T-cell (primary cell): ENCODE measurements around the gene SEMG2. TPM values are rescaled to one million over a fixed set of nuclear protein-coding genes. Genes with fewer than 3 reads are reported as not detected.
A peak's percentile ranks its signal among the peaks of the same experiment; 100 is the strongest.

Experiments used
- ATAC-seq, 4 experiments: fragments of 200-7000 bp in 3 of 4; fragments of 150-1000 bp in 1 of 4; cut with Tn5 transposase; replicated peaks in 1 of 4; 1 replicate in 3 of 4; 2 replicates in 1 of 4; pipeline ENCODE4 v1.10.0; 2021; ENCODE audit warnings: moderate library complexity in 3 of 4, mild to moderate bottlenecking in 2 of 4, moderate number of reproducible peaks in 1 of 4
- CTCF ChIA-PET, 2 donors: fragments of 300-600 bp; sonication (Branson Sonifier 250); formaldehyde crosslinking; loops; one replicate each; lab custom pipeline; 2022; ENCODE audit warnings: antibody characterized with exemption in 2 of 2; lab: Charles Lee
- POLR2A ChIA-PET, 2 donors: fragments of 300-600 bp; sonication (Branson Sonifier 250); formaldehyde crosslinking; loops; one replicate each; lab custom pipeline; 2022; ENCODE audit warnings: antibody characterized with exemption in 2 of 2; lab: Charles Lee
- DNase-seq, 35 experiments: peaks; one replicate each; pipeline versions ENCODE4 v3.0.0 to v3.0.0-alpha.2; 2013 to 2023
- H3K27ac ChIP-seq: one replicate; pipeline ENCODE4 v1.5.1; 2013; ENCODE audit warnings: low read length
- H3K27me3 ChIP-seq, 2 experiments: replicated peaks in 1 of 2; 1 replicate in 1 of 2; 2 replicates in 1 of 2; pipeline versions ENCODE4 v1.6.1 to v1.7.0; 2013; ENCODE audit warnings: low read length in 1 of 2, mixed read lengths in 1 of 2; ENCODE audit not compliant: control insufficient read depth in 2 of 2, insufficient read depth in 2 of 2; ENCODE audit errors: extremely low read depth in 1 of 2
- H3K36me3 ChIP-seq, 2 donors: 1 replicate in 1 of 2; 2 replicates in 1 of 2; pipeline versions ENCODE4 v1.6.1 to v1.7.0; 2013; ENCODE audit warnings: low read length in 1 of 2; ENCODE audit not compliant: control insufficient read depth in 2 of 2, insufficient read depth in 1 of 2; ENCODE audit errors: extremely low read depth in 1 of 2
- H3K4me1 ChIP-seq, 2 experiments: 1 replicate in 1 of 2; 2 replicates in 1 of 2; pipeline versions ENCODE4 v1.6.1 to v1.7.0; 2013; ENCODE audit warnings: low read length in 2 of 2, mixed read lengths in 1 of 2; ENCODE audit not compliant: insufficient read depth in 2 of 2, control insufficient read depth in 1 of 2; ENCODE audit errors: extremely low read depth in 1 of 2
- H3K4me3 ChIP-seq, 2 donors: 1 replicate in 1 of 2; 2 replicates in 1 of 2; pipeline versions ENCODE4 v1.5.1 to v1.7.0; 2013; ENCODE audit warnings: mild to moderate bottlenecking in 2 of 2, low read length in 1 of 2, moderate library complexity in 1 of 2; ENCODE audit not compliant: control insufficient read depth in 1 of 2; ENCODE audit errors: extremely low read depth in 1 of 2
- H3K9me3 ChIP-seq: 2 replicates; pipeline ENCODE4 v1.7.0; 2013
- H3K27ac Mint-ChIP-seq, 2 donors: one replicate each; pipeline ENCODE4 v1.8.0; 2020 to 2021; ENCODE audit warnings: mild to moderate bottlenecking in 2 of 2, mixed read lengths in 2 of 2
- H3K27me3 Mint-ChIP-seq, 2 donors: one replicate each; pipeline ENCODE4 v1.8.0; 2021 to 2022; ENCODE audit warnings: mixed read lengths in 2 of 2
- H3K36me3 Mint-ChIP-seq: one replicate; pipeline ENCODE4 v1.8.0; 2021; ENCODE audit warnings: mixed read lengths
- H3K4me1 Mint-ChIP-seq, 3 donors: one replicate each; pipeline ENCODE4 v1.8.0; 2020 to 2022; ENCODE audit warnings: mixed read lengths in 3 of 3, mild to moderate bottlenecking in 1 of 3
- H3K4me3 Mint-ChIP-seq, 3 donors: one replicate each; pipeline ENCODE4 v1.8.0; 2020 to 2022; ENCODE audit warnings: mild to moderate bottlenecking in 3 of 3, mixed read lengths in 3 of 3, moderate library complexity in 3 of 3
- H3K9me3 Mint-ChIP-seq, 3 donors: one replicate each; pipeline ENCODE4 v1.8.0; 2020 to 2022; ENCODE audit warnings: mixed read lengths in 3 of 3
- WGBS: methylation state at CpG from one replicate; pipeline ENCODE4 v1.1.5; 2013; ENCODE audit warnings: missing lambda C conversion rate; ENCODE audit not compliant: insufficient coverage; 5-methylcytosine and 5-hydroxymethylcytosine counted together
- total RNA-seq, 35 experiments: library from RNA in 6 of 35; stranded (reverse) in 6 of 35; fragments of 120-200 nt in 1 of 35; gene quantifications; one replicate each; pipeline versions ENCODE4 v1.2.1 to v1.2.4 and lab custom pipeline; 2013 to 2026

SEMG2 gene
- total RNA-seq, 5 donors from 2014 or later (not counting 1 experiment from before 2014, with no cell fraction given): not detected

DNA sequence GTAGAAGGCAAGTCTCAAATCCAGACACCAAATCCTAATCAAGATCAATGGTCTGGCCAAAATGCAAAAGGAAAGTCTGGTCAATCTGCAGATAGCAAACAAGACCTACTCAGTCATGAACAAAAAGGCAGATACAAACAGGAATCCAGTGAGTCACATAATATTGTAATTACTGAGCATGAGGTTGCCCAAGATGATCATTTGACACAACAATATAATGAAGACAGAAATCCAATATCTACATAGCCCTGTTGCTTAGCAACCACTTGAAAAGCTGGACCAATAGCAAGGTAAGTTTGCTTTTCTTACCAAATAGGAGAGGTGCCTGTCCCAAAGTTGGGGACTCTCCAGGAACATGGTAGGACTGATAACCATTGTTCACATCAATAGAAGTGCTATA is 2.0 kb downstream of the SEMG2 start:
- ATAC-seq: no peak
- no peak overlapping the region for H3K4me3 ChIP-seq
- no peaks in the 10 kb centered on the region for H3K4me1 ChIP-seq
- no peaks in the 10 kb centered on the region for H3K9me3 ChIP-seq
- no peak for DNase-seq
- peaks cover 34 to 40% of the 10 kb centered on the region in 2 donors for H3K27me3 Mint-ChIP-seq
- no peaks in the 10 kb centered on the region for H3K9me3 Mint-ChIP-seq
- H3K27ac Mint-ChIP-seq: no peak overlapping the region
- ChIA-PET POLR2A (no interaction called here), CTCF (interaction anchor here in 1 of 2 donors (0.6 kb wide), 1 partner anchor 295 kb away, joined by 6 read pairs; no protein-coding TSS in a partner anchor)
- H3K36me3 ChIP-seq: no peaks in the 10 kb centered on the region
- peaks cover 5 to 10% of the 10 kb centered on the region in 2 experiments for H3K27me3 ChIP-seq
- H3K4me3 Mint-ChIP-seq: no peak overlapping the region
- no peaks in the 10 kb centered on the region for H3K4me1 Mint-ChIP-seq
- H3K36me3 Mint-ChIP-seq: no peaks in the 10 kb centered on the region
- H3K27ac ChIP-seq: no peak overlapping the region

DNA sequence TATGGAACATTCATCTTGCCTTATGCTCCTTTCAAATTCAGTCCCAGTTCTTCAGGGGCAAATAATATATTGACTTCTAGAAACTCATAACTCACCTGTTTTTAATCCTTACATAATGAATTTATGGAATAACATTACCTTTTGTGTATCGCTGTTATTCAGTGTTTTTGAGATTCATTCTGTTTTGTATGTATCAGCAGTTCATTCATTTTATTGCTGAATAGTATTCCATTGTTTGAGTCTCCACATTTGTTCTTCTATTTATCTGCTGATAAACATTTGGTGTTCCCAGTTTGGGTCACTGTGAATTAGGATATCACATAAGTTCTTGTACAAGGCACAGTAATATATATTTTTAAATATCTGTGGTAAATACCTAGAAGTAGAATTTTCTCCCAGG is 5.1 kb downstream of the SEMG2 start:
- CTCF ChIA-PET: no interaction called here
- Mint-ChIP-seq H3K9me3 (no peaks in the 10 kb centered on the region), H3K27me3 (peaks cover 38 to 48% of the 10 kb centered on the region in 2 donors), H3K4me1 (no peaks in the 10 kb centered on the region), H3K27ac (no peak overlapping the region), H3K4me3 (no peak overlapping the region), H3K36me3 (no peaks in the 10 kb centered on the region)
- Histone ChIP-seq H3K4me3 (no peak overlapping the region), H3K9me3 (no peaks in the 10 kb centered on the region), H3K27me3 (peaks cover 5 to 23% of the 10 kb centered on the region in 2 experiments), H3K27ac (no peak overlapping the region), H3K36me3 (no peaks in the 10 kb centered on the region), H3K4me1 (no peaks in the 10 kb centered on the region)
- ATAC-seq (no peak), DNase-seq (no peak)
- POLR2A ChIA-PET: no interaction called here
- WGBS: no CpG with 5 or more reads among the region's 1 CpG

- Mint-ChIP-seq H3K4me3 (no peak overlapping the region), H3K36me3 (no peaks in the 10 kb centered on the region), H3K9me3 (peaks cover 0 to 6% (median 5%) of the 10 kb centered on the region in 3 donors), H3K27me3 (peaks cover 42 to 60% of the 10 kb centered on the region in 2 donors), H3K27ac (no peak overlapping the region), H3K4me1 (no peaks in the 10 kb centered on the region)
- H3K36me3 ChIP-seq: no peaks in the 10 kb centered on the region
- H3K4me1 ChIP-seq: no peaks in the 10 kb centered on the region
- no peak for ATAC-seq
- WGBS: 73% methylated on average over 11 of the region's 18 CpGs
- no peak overlapping the region for H3K27ac ChIP-seq
- peaks cover 6 to 20% of the 10 kb centered on the region in 2 experiments for H3K27me3 ChIP-seq
- H3K4me3 ChIP-seq: no peak overlapping the region
- peak in 17 of 35 experiments; percentile 3 to 24 (median 13) for DNase-seq
- ChIA-PET CTCF (no interaction called here), POLR2A (no interaction called here)
- no peaks in the 10 kb centered on the region for H3K9me3 ChIP-seq
Measured at GRCh38 chr20:45229264-45230056, 8.3 kb downstream of the SEMG2 start.

DNA sequence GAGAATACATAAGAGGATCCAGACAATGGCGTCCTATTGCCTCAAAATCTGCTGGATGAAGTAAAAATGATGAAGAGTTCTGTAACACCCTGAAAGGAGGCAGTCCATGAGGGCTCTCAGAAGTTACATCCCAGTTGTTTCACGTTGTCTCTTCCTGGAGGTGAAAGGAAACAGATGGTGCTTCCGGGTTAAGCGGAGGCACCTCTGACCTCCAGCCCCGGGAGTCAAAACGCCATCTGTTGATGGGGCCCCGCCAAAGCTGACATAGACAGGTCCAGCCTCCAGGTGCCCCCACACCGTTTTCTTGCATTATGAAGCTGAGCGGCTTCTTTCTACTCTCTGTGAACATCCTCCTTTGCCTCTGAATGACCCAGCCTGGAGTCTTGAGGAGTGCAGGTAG is 9.5 kb downstream of the SEMG2 start:
- Histone ChIP-seq H3K27ac (no peak overlapping the region), H3K9me3 (peaks cover 3% of the 10 kb centered on the region), H3K4me1 (no peaks in the 10 kb centered on the region), H3K36me3 (no peaks in the 10 kb centered on the region), H3K4me3 (no peak overlapping the region), H3K27me3 (peaks cover 6 to 25% of the 10 kb centered on the region in 2 experiments)
- no peak for DNase-seq
- CTCF ChIA-PET: no interaction called here
- Mint-ChIP-seq H3K27ac (no peak overlapping the region), H3K36me3 (no peaks in the 10 kb centered on the region), H3K4me1 (no peaks in the 10 kb centered on the region), H3K9me3 (peaks cover 0 to 13% (median 11%) of the 10 kb centered on the region in 3 donors), H3K27me3 (peaks cover 42 to 63% of the 10 kb centered on the region in 2 donors), H3K4me3 (no peak overlapping the region)
- no peak for ATAC-seq
- POLR2A ChIA-PET: no interaction called here
- 79% methylated on average over 7 of the region's 9 CpGs for WGBS

DNA sequence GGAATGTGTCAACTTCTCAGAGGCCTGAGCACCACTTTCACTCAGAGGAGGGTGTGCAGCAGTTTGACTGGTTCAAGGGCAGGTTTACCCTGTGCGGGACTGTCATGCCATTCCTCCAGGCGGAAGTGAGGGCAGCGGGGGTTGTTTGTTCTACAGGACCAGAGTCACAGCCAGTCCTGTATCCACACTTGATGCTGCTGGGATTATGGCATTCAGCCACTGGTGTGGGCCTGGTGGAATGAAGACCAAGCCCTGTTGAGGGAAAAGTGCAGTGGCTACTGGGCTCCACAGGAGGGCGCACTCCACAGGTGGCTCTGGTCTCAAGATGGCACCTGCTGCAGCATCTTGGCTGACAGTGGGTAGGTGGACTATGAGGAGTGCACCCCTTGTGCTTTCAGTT is 14.8 kb downstream of the SEMG2 start:
- no peaks in the 10 kb centered on the region for H3K36me3 Mint-ChIP-seq
- no peaks in the 10 kb centered on the region for H3K4me1 ChIP-seq
- H3K4me1 Mint-ChIP-seq: no peaks in the 10 kb centered on the region
- no peak overlapping the region for H3K4me3 ChIP-seq
- no peak for ATAC-seq
- H3K36me3 ChIP-seq: no peaks in the 10 kb centered on the region
- no peak overlapping the region for H3K4me3 Mint-ChIP-seq
- H3K27ac Mint-ChIP-seq: no peak overlapping the region
- WGBS: 81% methylated on average over 4 of the region's 4 CpGs
- H3K27me3 ChIP-seq: peaks cover 3 to 18% of the 10 kb centered on the region in 2 experiments
- H3K9me3 Mint-ChIP-seq: peaks cover 4 to 15% (median 15%) of the 10 kb centered on the region in 3 donors
- peaks cover 3% of the 10 kb centered on the region for H3K9me3 ChIP-seq
- ChIA-PET CTCF (no interaction called here), POLR2A (no interaction called here)
- no peak overlapping the region for H3K27ac ChIP-seq
- peak in 1 of 35 experiments; percentile 5 for DNase-seq
- H3K27me3 Mint-ChIP-seq: peaks cover 48 to 61% of the 10 kb centered on the region in 2 donors

DNA sequence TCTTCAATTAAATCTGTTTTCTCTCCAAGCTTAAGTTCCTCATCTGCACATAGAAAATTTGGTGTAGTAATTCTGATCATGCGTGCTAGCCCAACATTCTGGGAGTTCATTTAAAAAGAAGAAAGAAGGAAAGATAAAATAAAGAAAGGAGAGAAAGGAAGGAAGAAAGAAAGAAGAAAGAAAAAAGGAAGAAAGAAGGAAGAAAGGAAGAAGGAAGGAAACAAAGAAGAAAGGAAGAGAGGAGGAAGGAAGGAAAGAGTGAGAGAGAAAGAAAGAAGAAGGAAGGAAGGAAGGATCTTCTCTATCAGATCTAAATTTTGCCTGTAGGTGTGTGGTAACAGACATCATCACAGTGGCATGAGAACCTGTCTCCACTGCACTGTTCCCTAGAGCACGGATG is 17.0 kb downstream of the SEMG2 start:
- 65% methylated on average over 2 of the region's 2 CpGs for WGBS
- POLR2A ChIA-PET: no interaction called here
- no peak overlapping the region for H3K27ac ChIP-seq
- no peak overlapping the region for H3K4me3 Mint-ChIP-seq
- no peak overlapping the region for H3K4me3 ChIP-seq
- ATAC-seq (no peak), DNase-seq (no peak)
- no peaks in the 10 kb centered on the region for H3K36me3 Mint-ChIP-seq
- no peaks in the 10 kb centered on the region for H3K4me1 Mint-ChIP-seq
- peaks cover 3 to 18% of the 10 kb centered on the region in 2 experiments for H3K27me3 ChIP-seq
- CTCF ChIA-PET: no interaction called here
- no peaks in the 10 kb centered on the region for H3K4me1 ChIP-seq
- H3K9me3 Mint-ChIP-seq: peaks cover 4 to 15% (median 15%) of the 10 kb centered on the region in 3 donors
- peaks cover 33 to 40% of the 10 kb centered on the region in 2 donors for H3K27me3 Mint-ChIP-seq
- no peaks in the 10 kb centered on the region for H3K36me3 ChIP-seq
- peaks cover 3% of the 10 kb centered on the region for H3K9me3 ChIP-seq
- no peak overlapping the region for H3K27ac Mint-ChIP-seq
